Tibial artery (tissue), 4 donors: Measurements from ENCODE around the gene SAMM50.
A peak's percentile ranks its signal among the peaks of the same experiment; 100 is the strongest.

ENCODE experiments used
- DNase-seq, 2 donors: peaks; one replicate each; pipeline ENCODE4 v3.0.0-alpha.2; 2019
- H3K27ac ChIP-seq, 2 donors: fragments of 200-600 bp; sonication (generic) in 1 of 2; 1 replicate in 1 of 2; 2 replicates in 1 of 2; pipeline ENCODE4 v1.5.1; 2018 to 2019; ENCODE audit warnings: mild to moderate bottlenecking in 1 of 2
- H3K27me3 ChIP-seq, 2 donors: fragments of 200-600 bp; sonication (generic) in 1 of 2; one replicate each; pipeline versions ENCODE4 v1.5.1 to v1.6.0; 2016 to 2019
- H3K36me3 ChIP-seq, 3 donors: fragments of 200-600 bp; sonication (generic) in 2 of 3; one replicate each; pipeline ENCODE4 v1.5.1; 2016 to 2019; ENCODE audit warnings: mild to moderate bottlenecking in 2 of 3
- H3K4me1 ChIP-seq, 4 donors: fragments of 200-600 bp; sonication (generic) in 2 of 4; 1 replicate in 3 of 4; 2 replicates in 1 of 4; pipeline ENCODE4 v1.5.1; 2016 to 2019
- H3K4me3 ChIP-seq, 2 donors: fragments of 200-600 bp; sonication (generic) in 1 of 2; 1 replicate in 1 of 2; 2 replicates in 1 of 2; pipeline ENCODE4 v1.5.1; 2018 to 2019; ENCODE audit warnings: mild to moderate bottlenecking in 2 of 2
- H3K9me3 ChIP-seq, 3 donors: fragments of 200-600 bp; sonication (generic) in 1 of 3; one replicate each; pipeline ENCODE4 v1.5.1; 2016 to 2019
- CTCF ChIP-seq, 2 experiments: fragments of 200-600 bp in 1 of 2; fragments of 450-650 bp in 1 of 2; IDR thresholded peaks; one replicate each; pipeline ENCODE4 v1.5.1; 2017 to 2019; ENCODE audit warnings: antibody characterized with exemption in 2 of 2, mild to moderate bottlenecking in 1 of 2, moderate library complexity in 1 of 2
- intact Hi-C: fragments of 100-400 bp; cut with DNase I; formaldehyde crosslinking; loops from one replicate; pipeline ENCODE4 v1.15.0; 2023; ENCODE audit warnings: low total_unique reads

SAMM50 gene

GRCh38 chr22:44018594-44018993, 63.4 kb downstream of the SAMM50 start:
- no peak overlapping the region for H3K27ac ChIP-seq
- H3K36me3 ChIP-seq = no peaks in the 10 kb centered on the region
- H3K27me3 ChIP-seq = peaks cover 0 to 6% of the 10 kb centered on the region in 2 donors
- no peaks in the 10 kb centered on the region for H3K9me3 ChIP-seq
- intact Hi-C loops = no loop called here
- TF ChIP-seq CTCF (IDR thresholded peaks at IDR 0.05) = no peak
- peaks cover 0 to 2% (median 2%) of the 10 kb centered on the region in 4 donors for H3K4me1 ChIP-seq
- no peak overlapping the region for H3K4me3 ChIP-seq
- DNase-seq = no peak

GRCh38 chr22:44019416-44019815, 64.2 kb downstream of the SAMM50 start:
- H3K4me3 ChIP-seq = no peak overlapping the region
- H3K4me1 ChIP-seq = peaks cover 0 to 8% (median 5%) of the 10 kb centered on the region in 4 donors
- H3K9me3 ChIP-seq = no peaks in the 10 kb centered on the region
- no peak for TF ChIP-seq CTCF (IDR thresholded peaks at IDR 0.05)
- intact Hi-C loops = no loop called here
- peaks cover 0 to 13% of the 10 kb centered on the region in 2 donors for H3K27me3 ChIP-seq
- no peaks in the 10 kb centered on the region for H3K36me3 ChIP-seq
- no peak overlapping the region for H3K27ac ChIP-seq
- DNase-seq = no peak

- Histone ChIP-seq H3K4me3 (no peak overlapping the region), H3K36me3 (no peaks in the 10 kb centered on the region), H3K27ac (no peak overlapping the region), H3K27me3 (peaks cover 0 to 17% of the 10 kb centered on the region in 2 donors), H3K9me3 (no peaks in the 10 kb centered on the region), H3K4me1 (peaks cover 0 to 12% (median 7%) of the 10 kb centered on the region in 4 donors)
- no peak for DNase-seq
- no peak for TF ChIP-seq CTCF (IDR thresholded peaks at IDR 0.05)
- intact Hi-C loops = no loop called here
These were observed 64.6 kb downstream of the SAMM50 start for GRCh38 chr22:44019846-44020245.

GRCh38 chr22:44020981-44021380, 65.7 kb downstream of the SAMM50 start:
- intact Hi-C loops = no loop called here

GRCh38 chr22:44023404-44024287, 68.4 kb downstream of the SAMM50 start:
- H3K4me1 ChIP-seq = peaks cover 0 to 12% (median 7%) of the 10 kb centered on the region in 4 donors
- peaks cover 0 to 29% of the 10 kb centered on the region in 2 donors for H3K27me3 ChIP-seq
- DNase-seq = peak in 1 of 2 donors; percentile 71
- no peaks in the 10 kb centered on the region for H3K36me3 ChIP-seq
- no peaks in the 10 kb centered on the region for H3K9me3 ChIP-seq
- intact Hi-C loops = no loop called here
- TF ChIP-seq CTCF (IDR thresholded peaks at IDR 0.05) = no peak
- peak overlapping the region; percentile 52 to 55 for H3K4me3 ChIP-seq
- peak overlapping the region; percentile 37 to 47 for H3K27ac ChIP-seq

More at GRCh38 chr22:44020981-44021380, 65.7 kb downstream of the SAMM50 start:
- H3K27ac ChIP-seq = no peak overlapping the region
- no peak for DNase-seq
- no peaks in the 10 kb centered on the region for H3K36me3 ChIP-seq
- H3K27me3 ChIP-seq = peaks cover 0 to 23% of the 10 kb centered on the region in 2 donors
- H3K4me3 ChIP-seq = no peak overlapping the region
- H3K9me3 ChIP-seq = no peaks in the 10 kb centered on the region
- peaks cover 0 to 12% (median 7%) of the 10 kb centered on the region in 4 donors for H3K4me1 ChIP-seq
- no peak for TF ChIP-seq CTCF (IDR thresholded peaks at IDR 0.05)
